Medulla oblongata (tissue), 1 donor: ENCODE data around the gene CRYAB.

Source experiments
- DNase-seq: peaks from one replicate; pipeline ENCODE4 v3.0.0-alpha.2; 2015; ENCODE audit errors: extremely low spot score

CRYAB gene, protein sequence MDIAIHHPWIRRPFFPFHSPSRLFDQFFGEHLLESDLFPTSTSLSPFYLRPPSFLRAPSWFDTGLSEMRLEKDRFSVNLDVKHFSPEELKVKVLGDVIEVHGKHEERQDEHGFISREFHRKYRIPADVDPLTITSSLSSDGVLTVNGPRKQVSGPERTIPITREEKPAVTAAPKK

GRCh38 chr11:111911563-111912401 is at the start of gene CRYAB:
CRYAB (minus strand) TSS chr11:111911770; CDS start chr11:111911724, 46 bp downstream.
- peak; percentile 98 for DNase-seq

DNA sequence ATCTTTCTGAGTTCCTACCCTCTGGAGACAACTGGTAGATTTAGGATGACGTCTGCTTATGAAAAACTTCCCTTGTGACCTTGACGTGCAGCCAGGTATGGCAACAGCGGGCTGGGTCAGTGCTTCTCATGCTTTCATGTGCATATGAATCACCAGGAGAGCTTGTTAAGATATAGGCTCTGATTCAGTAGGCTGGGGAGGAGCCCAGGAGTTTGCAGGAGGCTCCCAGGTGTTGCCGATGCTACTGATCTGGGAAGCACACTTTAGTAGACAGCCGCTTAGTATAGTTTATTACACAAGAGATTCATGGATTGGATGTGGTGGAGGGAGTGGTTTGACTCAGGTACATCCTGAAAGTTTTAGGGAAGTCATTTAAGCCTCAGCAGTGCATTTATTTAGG is 49.3 kb upstream of the CRYAB start:
- no peak for DNase-seq

DNA sequence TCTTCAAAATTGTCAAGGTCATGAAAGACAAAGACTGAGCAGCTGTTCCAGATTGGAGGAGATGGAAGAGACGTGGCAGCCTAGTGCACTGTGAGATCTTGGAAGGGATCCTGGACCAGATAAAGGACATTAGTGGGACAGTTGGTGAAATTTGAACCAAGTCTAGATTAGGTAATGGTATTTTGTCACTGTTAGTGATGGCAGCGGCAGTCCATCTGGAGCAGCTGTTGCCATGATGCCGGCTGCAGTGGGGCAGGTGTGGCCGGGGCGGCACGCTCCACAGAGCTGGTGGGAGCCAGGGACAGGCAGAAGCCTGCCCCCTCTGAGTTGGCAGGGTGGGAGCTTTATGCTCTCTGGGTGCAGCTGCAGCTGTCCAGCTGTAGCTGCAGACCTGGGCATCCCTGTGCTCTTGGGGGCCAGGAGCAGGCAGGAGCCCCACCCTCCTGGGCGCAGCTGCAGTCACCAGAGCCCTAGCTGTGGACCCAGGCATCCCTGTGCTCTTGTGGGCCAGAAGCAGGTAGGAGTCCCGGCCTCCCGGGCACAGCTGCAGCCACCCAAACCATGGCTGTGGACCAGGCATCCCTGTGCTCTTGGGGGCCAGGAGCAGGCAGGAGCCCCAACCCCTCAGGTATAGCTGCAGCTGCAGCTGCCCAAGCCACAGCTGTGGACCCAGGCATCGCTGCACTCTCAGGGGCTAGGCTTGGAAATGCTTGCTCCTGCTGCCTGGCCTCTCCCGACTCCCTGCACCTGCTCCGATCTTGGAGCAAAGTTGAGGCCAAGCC is 46.3 kb upstream of the CRYAB start:
- no peak for DNase-seq

DNA sequence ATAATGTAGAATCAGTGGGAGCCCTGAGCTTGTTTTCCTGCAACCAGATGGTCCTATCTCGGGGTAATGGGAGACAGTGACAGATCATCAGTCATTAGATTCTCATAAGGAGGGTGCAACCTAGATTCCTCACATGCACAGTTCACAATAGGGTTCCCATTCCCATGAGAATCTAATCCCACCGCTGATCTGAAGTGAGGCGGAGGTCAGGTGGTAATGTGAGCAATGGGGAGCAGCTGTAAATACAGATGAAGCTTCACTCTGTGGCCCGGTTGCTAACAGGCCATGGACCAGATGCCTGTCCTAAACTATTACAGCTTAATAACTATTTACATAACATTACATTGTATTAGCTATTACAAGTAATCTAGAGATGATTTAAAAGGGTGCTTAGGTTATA is 42.6 kb upstream of the CRYAB start:
- no peak for DNase-seq

DNA sequence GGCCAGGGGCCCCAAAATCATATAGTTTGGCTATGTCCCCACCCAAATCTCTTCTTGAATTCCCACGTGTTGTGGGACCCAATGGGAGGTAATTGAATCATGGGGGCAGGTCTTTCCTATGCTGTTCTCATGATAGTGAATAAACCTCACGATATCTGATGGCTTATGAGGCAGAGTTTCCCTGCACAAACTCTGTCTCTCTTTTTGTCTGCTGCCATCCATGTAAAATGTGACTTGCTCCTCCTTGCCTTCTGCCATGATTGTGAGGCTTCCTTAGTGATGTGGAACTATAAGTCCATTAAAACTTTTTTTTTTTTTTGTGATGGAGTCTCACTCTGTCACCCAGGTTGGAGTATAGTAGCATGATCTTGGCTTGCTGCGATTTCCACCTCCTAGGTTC is 40.0 kb upstream of the CRYAB start:
- DNase-seq, result no peak

- DNase-seq, result no peak
These were observed 38.2 kb upstream of the CRYAB start for GRCh38 chr11:111949519-111950426.

GRCh38 chr11:111947143-111947542 is 35.6 kb upstream of the CRYAB start:
- no peak for DNase-seq

DNA sequence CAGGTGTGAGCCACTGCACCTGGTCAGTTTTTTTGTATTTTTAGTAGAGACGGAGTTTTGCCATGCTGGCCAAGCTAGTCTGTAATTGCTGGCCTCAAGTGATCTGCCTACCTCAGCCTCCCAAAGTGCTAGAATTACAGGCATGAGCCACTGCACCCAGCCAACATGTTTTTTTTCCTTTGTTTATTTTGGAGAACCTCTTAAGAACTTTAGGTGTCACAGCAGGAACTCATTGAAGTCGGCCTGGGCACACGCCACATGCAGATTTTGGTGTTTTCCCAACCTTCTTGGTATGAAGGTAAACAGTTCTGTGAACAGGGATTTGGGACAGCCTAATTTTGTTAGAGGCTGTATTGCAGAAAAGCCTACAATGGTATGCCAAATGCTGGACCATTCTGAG is 34.9 kb upstream of the CRYAB start:
- DNase-seq, result no peak

DNA sequence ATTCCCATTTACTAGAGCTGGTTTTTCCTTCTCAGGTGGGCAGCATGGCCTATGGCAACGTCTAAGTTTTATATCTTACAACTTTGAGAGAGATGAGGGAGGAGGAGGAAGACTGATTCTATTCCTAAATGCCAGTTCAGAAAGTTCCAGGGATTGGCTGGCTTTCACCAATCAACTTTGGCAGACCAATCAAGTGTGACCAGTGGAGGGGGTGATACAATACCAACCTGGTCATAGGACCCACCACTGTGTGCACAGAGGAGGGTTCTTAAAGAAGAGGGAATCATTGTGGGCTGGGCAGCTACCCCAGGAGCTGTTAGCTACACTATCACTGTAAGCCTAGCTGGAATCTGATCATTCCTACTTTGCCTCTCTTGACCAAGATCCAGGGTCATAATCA is 33.6 kb upstream of the CRYAB start:
- DNase-seq, result no peak

DNA sequence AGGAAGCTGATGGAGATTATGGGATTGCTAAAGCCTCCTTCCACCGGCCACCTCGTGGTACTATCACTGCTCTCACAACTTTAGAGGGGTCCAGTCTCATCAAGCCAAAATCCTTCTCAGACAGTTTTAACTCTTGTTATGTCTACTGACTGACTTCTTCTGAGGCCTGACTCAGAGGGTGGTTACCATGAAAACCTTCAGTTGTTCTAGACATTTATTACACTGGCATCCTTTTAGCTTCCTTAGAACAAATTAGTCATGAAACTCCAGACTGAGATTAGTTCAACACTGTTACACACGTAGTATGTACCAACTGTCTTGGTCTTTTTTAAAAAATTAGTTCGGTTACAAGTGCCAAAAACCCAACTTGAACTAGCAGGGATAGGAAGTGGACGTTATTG is 33.1 kb upstream of the CRYAB start:
- no peak for DNase-seq

DNA sequence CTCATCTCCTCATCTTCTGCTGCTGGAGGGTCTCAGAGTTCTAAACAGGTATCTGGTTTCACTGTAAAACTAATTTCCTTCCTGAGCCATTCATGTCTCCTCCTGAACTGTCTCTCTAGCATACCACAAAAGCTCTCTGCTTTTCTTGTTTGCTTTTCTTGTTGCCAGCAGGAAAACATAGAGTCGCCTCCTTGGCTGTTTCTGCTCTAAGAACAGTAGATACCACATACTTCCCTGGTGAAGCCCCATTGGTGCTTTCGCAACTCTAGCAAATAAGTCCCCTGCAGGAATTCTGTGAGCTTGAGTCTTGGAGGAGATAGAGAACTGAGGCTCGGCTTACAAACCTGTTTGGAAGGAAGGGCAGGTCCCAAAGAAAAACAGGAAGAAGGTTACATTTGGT is 32.6 kb upstream of the CRYAB start:
- peak; percentile 2 for DNase-seq

- no peak for DNase-seq
These were observed 31.3 kb upstream of the CRYAB start for GRCh38 chr11:111942829-111943228.

- DNase-seq, result peak; percentile 51
These were observed 30.4 kb upstream of the CRYAB start for GRCh38 chr11:111941963-111942362.

DNA sequence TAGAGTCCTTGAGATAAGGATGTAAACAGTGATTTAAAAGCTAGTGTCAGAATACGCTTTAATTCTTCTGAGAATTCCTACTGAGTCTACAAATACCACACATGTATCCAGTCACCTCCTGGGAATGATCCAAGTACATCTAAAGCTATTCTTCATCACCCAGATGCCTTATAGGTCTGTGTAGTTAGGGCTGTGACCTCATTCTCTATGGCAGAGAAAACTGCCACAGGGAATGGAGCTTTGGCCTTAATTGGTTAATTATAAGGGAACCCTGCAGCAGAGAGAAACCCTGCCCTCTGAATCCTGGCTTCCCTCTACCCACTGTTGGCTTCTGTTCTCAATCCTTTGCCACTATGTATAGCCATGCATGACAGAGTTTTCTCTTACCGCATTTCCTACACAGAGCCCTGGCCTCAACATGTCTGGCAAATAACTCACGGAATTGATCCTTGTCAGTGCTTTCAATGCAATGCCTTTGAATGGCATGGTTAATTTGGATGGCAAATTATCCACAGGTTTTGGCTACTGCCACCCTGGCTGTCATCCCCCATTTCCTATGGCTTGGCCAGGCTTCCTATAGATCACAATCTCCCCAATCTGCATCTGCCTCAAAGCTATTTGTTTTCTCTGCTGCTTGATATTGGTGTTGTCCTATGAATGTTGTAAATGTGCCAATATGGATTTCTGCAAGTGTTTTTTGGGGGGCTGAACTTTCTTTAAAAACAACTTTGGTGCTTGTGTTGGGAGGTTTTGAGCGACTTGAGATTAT is 28.4 kb upstream of the CRYAB start:
- peak; percentile 2 for DNase-seq

- peak; percentile 62 for DNase-seq
These were observed 27.2 kb upstream of the CRYAB start for GRCh38 chr11:111938687-111939160.

GRCh38 chr11:111937844-111938243 is 26.3 kb upstream of the CRYAB start:
- DNase-seq, result peak; percentile 34

- DNase-seq, result no peak
These were observed 25.8 kb upstream of the CRYAB start for GRCh38 chr11:111937461-111937769.

- DNase-seq, result peak; percentile 45
These were observed 24.5 kb upstream of the CRYAB start for GRCh38 chr11:111936040-111936540.

DNA sequence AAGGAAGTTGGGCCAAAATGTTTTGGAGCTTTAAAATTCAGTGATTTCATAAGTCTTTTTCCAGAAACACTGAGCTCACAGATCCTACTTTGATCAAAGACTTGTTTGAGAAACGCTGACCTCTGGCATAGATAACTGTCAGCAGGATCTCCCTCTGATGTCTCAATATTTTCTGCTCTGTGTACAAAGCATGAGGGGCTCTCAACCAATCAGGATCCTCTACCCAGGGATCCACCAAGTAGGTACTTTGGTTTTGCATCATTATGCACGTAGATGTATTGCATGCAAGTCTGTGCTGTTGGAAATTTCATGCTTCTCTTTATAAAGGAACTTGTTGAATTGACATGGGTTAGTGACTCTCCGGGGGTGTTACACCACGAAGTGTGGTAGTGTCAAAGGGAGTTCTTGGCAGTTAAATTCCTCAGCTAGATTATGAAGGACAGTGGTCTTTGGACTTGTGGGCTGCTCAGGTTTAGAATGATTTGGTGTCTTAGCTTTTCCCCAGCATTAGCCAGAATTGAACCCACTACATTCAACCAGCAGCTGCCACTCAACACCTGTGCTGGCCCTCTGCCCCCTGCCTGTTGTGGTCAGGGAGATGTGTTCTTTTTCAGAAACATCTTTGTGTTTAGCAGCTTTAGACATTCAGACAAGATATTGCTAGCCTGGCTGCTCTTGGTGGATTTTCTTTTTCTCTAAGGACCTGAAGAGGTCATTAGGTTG is 23.9 kb upstream of the CRYAB start:
- peak; percentile 40 for DNase-seq

- DNase-seq, result peak; percentile 7
These were observed 22.7 kb upstream of the CRYAB start for GRCh38 chr11:111934306-111934705.
